HG02943 (cell line): ENCODE measurements around the gene NNT.

ENCODE experiments used
- ATAC-seq: cut with Tn5 transposase; IDR thresholded peaks from one replicate; pipeline ENCODE4 v1.9.1; 2021; ENCODE audit warnings: mild to moderate bottlenecking, low read depth, moderate library complexity; ENCODE audit not compliant: unreplicated experiment

Gene NNT

GRCh38 chr5:43620944-43621505, 18.0 kb downstream of the NNT start:
- no peak for ATAC-seq

GRCh38 chr5:43622074-43622473, 19.1 kb downstream of the NNT start:
- no peak for ATAC-seq

- ATAC-seq: no peak
Measured at GRCh38 chr5:43623048-43623680, 20.2 kb downstream of the NNT start.

GRCh38 chr5:43627028-43627427, 24.0 kb downstream of the NNT start:
- no peak for ATAC-seq

- ATAC-seq: peak; percentile 86
Measured at GRCh38 chr5:43631182-43631910, 28.4 kb downstream of the NNT start.

- ATAC-seq: no peak
Measured at GRCh38 chr5:43634621-43635020, 31.6 kb downstream of the NNT start.

- no peak for ATAC-seq
Measured at GRCh38 chr5:43635374-43635773, 32.4 kb downstream of the NNT start.

- no peak for ATAC-seq
Measured at GRCh38 chr5:43636076-43636475, 33.1 kb downstream of the NNT start.

- ATAC-seq: no peak
Measured at GRCh38 chr5:43637416-43637815, 34.4 kb downstream of the NNT start.

GRCh38 chr5:43638107-43638506, 35.1 kb downstream of the NNT start:
- no peak for ATAC-seq

- no peak for ATAC-seq
Measured at GRCh38 chr5:43638546-43638945, 35.6 kb downstream of the NNT start.

- ATAC-seq: no peak
Measured at GRCh38 chr5:43639566-43639965, 36.6 kb downstream of the NNT start.

GRCh38 chr5:43642428-43642827, 39.4 kb downstream of the NNT start:
- no peak for ATAC-seq

- no peak for ATAC-seq
Measured at GRCh38 chr5:43643327-43643726, 40.3 kb downstream of the NNT start.

GRCh38 chr5:43643750-43644149, 40.8 kb downstream of the NNT start:
- ATAC-seq: no peak

- ATAC-seq: no peak
Measured at GRCh38 chr5:43646992-43647391, 44.0 kb downstream of the NNT start.

GRCh38 chr5:43647789-43648188, 44.8 kb downstream of the NNT start:
- no peak for ATAC-seq

- ATAC-seq: no peak
Measured at GRCh38 chr5:43648499-43649124, 45.6 kb downstream of the NNT start.

GRCh38 chr5:43649256-43649655, 46.3 kb downstream of the NNT start:
- no peak for ATAC-seq

GRCh38 chr5:43652537-43653302, 49.7 kb downstream of the NNT start:
- ATAC-seq: no peak

GRCh38 chr5:43658509-43658908, 55.5 kb downstream of the NNT start:
- ATAC-seq: no peak
